HS-27A (cell line): ENCODE data around the gene CYP2E1.
"Not testable (repeated sequence)": the region's sequence is repeated elsewhere in the genome, so short reads cannot be mapped to it uniquely, and the experiment has no call there.

Experiments
- DNase-seq: peaks from one replicate; pipeline ENCODE4 v3.0.0-alpha.2; 2012; ENCODE audit warnings: low read depth, missing footprints

Gene CYP2E1

DNA sequence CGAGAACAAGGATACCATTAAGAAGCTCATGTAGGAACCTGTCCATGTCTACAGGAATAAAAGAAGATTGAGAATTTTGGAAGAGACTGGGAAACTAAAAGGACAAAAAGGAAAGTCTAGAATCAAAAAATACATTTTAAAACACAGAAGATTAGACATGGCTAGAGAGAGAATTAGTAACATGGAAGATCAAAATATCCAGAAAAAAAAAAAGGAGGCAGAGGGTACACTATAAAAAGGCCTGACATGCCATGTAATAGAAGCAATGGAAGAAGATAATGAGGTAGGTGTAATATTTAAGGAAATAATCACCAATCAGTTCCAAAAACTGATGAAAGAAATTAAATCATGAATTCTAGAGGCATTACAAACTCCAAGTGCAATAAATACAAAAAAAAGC lies 46.3 kb downstream of the CYP2E1 start:
- DNase-seq, result not testable (repeated sequence)

DNA sequence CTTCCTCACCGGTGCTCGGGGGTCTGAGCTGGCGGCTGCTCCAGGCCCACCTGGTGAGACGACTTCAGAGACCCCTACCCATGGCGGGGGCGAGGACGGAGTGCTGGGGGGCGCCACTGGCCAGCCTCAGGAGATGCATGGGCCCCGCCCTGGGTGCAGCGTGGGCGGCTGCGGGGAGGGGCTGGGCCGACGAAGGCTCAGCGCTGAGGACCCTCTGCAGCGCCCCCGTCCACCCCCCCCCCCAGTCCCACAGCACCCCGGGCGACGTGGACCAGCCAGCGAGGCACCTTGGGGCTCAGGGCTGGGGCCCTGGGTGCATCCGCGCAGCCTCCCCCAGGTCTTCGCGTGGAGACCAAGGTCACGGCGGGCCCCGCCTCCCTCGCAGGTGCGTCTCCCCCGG lies 49.9 kb downstream of the CYP2E1 start:
- not testable (repeated sequence) for DNase-seq
